Ascending aorta (tissue), 2 donors: ENCODE data around the gene ST7. TPM values are rescaled to one million over a fixed set of nuclear protein-coding genes. Genes with fewer than 3 reads are reported as not detected.

ENCODE experiments used
- DNase-seq, 2 donors: peaks; one replicate each; pipeline ENCODE4 v3.0.0-alpha.2; 2019; ENCODE audit warnings: low spot score in 2 of 2
- H3K27ac ChIP-seq, 2 donors: fragments of 200-600 bp; sonication (generic); one replicate each; pipeline ENCODE4 v1.5.1; 2016 to 2017; ENCODE audit warnings: mild to moderate bottlenecking in 1 of 2
- H3K27me3 ChIP-seq: fragments of 200-600 bp; sonication (generic); one replicate; pipeline ENCODE4 v1.5.1; 2017
- H3K36me3 ChIP-seq, 2 donors: fragments of 200-600 bp; sonication (generic); one replicate each; pipeline ENCODE4 v1.5.1; 2016
- H3K4me1 ChIP-seq, 2 donors: fragments of 200-600 bp; sonication (generic); one replicate each; pipeline ENCODE4 v1.5.1; 2016 to 2017; ENCODE audit warnings: mild to moderate bottlenecking in 1 of 2
- H3K4me3 ChIP-seq, 2 donors: fragments of 200-600 bp; sonication (generic); one replicate each; pipeline ENCODE4 v1.5.1; 2016 to 2017; ENCODE audit warnings: mild to moderate bottlenecking in 1 of 2
- H3K9me3 ChIP-seq, 2 donors: fragments of 200-600 bp; sonication (generic); one replicate each; pipeline ENCODE4 v1.5.1; 2016
- CTCF ChIP-seq, 3 experiments: fragments of 200-600 bp in 2 of 3; fragments of 450-650 bp in 1 of 3; sonication (generic) in 2 of 3; IDR thresholded peaks; one replicate each; pipeline ENCODE4 v1.5.1; 2016 to 2019; ENCODE audit warnings: antibody characterized with exemption in 3 of 3, mild to moderate bottlenecking in 1 of 3, moderate library complexity in 1 of 3
- intact Hi-C: fragments of 100-400 bp; cut with DNase I; formaldehyde crosslinking; loops from one replicate; pipeline ENCODE4 v1.15.1; 2023
- total RNA-seq: library from RNA; depleted of rRNA; stranded (reverse); fragments of >200 nt; gene quantifications from one replicate; pipeline ENCODE4 v1.1.0, GENCODE V29; 2016

ST7 gene
- total RNA-seq, 1 donor from 2014 or later, result 19.2 TPM

GRCh38 chr7:117230276-117231046, 277.2 kb downstream of the ST7 start:
- intact Hi-C loops, result no loop called here
- H3K27ac ChIP-seq, result no peak overlapping the region
- no peak overlapping the region for H3K4me3 ChIP-seq
- H3K4me1 ChIP-seq, result no peaks in the 10 kb centered on the region
- H3K9me3 ChIP-seq, result no peaks in the 10 kb centered on the region
- no peaks in the 10 kb centered on the region for H3K27me3 ChIP-seq
- H3K36me3 ChIP-seq, result peaks cover 0 to under 1% of the 10 kb centered on the region in 2 donors
- TF ChIP-seq CTCF (IDR thresholded peaks at IDR 0.05), result no peak
- no peak for DNase-seq

- H3K9me3 ChIP-seq, result no peaks in the 10 kb centered on the region
- no peaks in the 10 kb centered on the region for H3K36me3 ChIP-seq
- intact Hi-C loops, result no loop called here
- DNase-seq, result no peak
- H3K4me1 ChIP-seq, result no peaks in the 10 kb centered on the region
- TF ChIP-seq CTCF (IDR thresholded peaks at IDR 0.05), result no peak
- H3K4me3 ChIP-seq, result no peak overlapping the region
- H3K27me3 ChIP-seq, result no peaks in the 10 kb centered on the region
- no peak overlapping the region for H3K27ac ChIP-seq
Observed at GRCh38 chr7:117231047-117231359, 277.7 kb downstream of the ST7 start.

GRCh38 chr7:117237646-117238045, 284.3 kb downstream of the ST7 start:
- H3K36me3 ChIP-seq, result no peaks in the 10 kb centered on the region
- H3K27ac ChIP-seq, result no peak overlapping the region
- no peak overlapping the region for H3K4me3 ChIP-seq
- H3K27me3 ChIP-seq, result no peaks in the 10 kb centered on the region
- no peaks in the 10 kb centered on the region for H3K4me1 ChIP-seq
- TF ChIP-seq CTCF (IDR thresholded peaks at IDR 0.05), result no peak
- intact Hi-C loops, result no loop called here
- DNase-seq, result no peak
- H3K9me3 ChIP-seq, result no peaks in the 10 kb centered on the region

GRCh38 chr7:117238472-117238871, 285.2 kb downstream of the ST7 start:
- H3K36me3 ChIP-seq, result no peaks in the 10 kb centered on the region
- no peak overlapping the region for H3K27ac ChIP-seq
- H3K9me3 ChIP-seq, result no peaks in the 10 kb centered on the region
- TF ChIP-seq CTCF (IDR thresholded peaks at IDR 0.05), result no peak
- no peaks in the 10 kb centered on the region for H3K4me1 ChIP-seq
- H3K4me3 ChIP-seq, result no peak overlapping the region
- no peaks in the 10 kb centered on the region for H3K27me3 ChIP-seq
- DNase-seq, result no peak
- intact Hi-C loops, result no loop called here

- Histone ChIP-seq H3K27ac (no peak overlapping the region), H3K9me3 (no peaks in the 10 kb centered on the region), H3K4me3 (no peak overlapping the region), H3K36me3 (no peaks in the 10 kb centered on the region), H3K27me3 (no peaks in the 10 kb centered on the region), H3K4me1 (no peaks in the 10 kb centered on the region)
- no peak for TF ChIP-seq CTCF (IDR thresholded peaks at IDR 0.05)
- DNase-seq, result no peak
- intact Hi-C loops, result no loop called here
Observed at GRCh38 chr7:117238937-117239336, 285.6 kb downstream of the ST7 start.

GRCh38 chr7:117241088-117241487, 287.8 kb downstream of the ST7 start:
- DNase-seq, result no peak
- intact Hi-C loops, result no loop called here
- no peak for TF ChIP-seq CTCF (IDR thresholded peaks at IDR 0.05)
- H3K4me3 ChIP-seq, result no peak overlapping the region
- no peaks in the 10 kb centered on the region for H3K27me3 ChIP-seq
- no peak overlapping the region for H3K27ac ChIP-seq
- peaks cover 0 to 4% of the 10 kb centered on the region in 2 donors for H3K9me3 ChIP-seq
- H3K36me3 ChIP-seq, result no peaks in the 10 kb centered on the region
- H3K4me1 ChIP-seq, result no peaks in the 10 kb centered on the region
